ENCODE results near the gene KDM7A.

KDM7A gene

GRCh38 chr7:140084972-140085371 lies 91.8 kb downstream of the KDM7A start:
- no peak for FAIRE-seq

GRCh38 chr7:140084142-140084655 lies 92.6 kb downstream of the KDM7A start:
- no peak for DNase-seq (ENCODE audit: low spot score)
- FAIRE-seq = no peak

More at GRCh38 chr7:140084972-140085371, 91.8 kb downstream of the KDM7A start:
- no peak for DNase-seq (ENCODE audit: low spot score)

DNA sequence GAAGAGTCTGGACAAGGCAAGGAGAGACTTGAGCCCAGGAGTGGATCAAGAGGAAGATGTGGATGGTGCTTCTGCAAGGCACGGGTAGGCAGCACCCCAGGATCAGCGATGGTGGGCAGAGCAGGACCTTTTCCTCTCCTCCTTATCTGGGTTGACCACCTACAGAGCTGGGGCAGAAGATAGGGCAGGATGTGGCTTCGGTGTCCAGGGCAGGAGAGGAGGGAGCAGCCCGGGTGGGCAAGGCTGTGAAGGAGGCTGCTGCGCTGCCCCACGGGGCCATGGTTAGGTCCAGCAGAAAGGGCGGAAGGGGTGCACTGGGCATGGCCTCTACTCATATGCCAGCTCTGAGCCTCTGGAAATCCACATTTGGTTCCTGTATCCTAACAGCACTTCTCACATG lies 94.0 kb downstream of the KDM7A start:
- no peak for FAIRE-seq
- no peak for DNase-seq (ENCODE audit: low spot score)

DNA sequence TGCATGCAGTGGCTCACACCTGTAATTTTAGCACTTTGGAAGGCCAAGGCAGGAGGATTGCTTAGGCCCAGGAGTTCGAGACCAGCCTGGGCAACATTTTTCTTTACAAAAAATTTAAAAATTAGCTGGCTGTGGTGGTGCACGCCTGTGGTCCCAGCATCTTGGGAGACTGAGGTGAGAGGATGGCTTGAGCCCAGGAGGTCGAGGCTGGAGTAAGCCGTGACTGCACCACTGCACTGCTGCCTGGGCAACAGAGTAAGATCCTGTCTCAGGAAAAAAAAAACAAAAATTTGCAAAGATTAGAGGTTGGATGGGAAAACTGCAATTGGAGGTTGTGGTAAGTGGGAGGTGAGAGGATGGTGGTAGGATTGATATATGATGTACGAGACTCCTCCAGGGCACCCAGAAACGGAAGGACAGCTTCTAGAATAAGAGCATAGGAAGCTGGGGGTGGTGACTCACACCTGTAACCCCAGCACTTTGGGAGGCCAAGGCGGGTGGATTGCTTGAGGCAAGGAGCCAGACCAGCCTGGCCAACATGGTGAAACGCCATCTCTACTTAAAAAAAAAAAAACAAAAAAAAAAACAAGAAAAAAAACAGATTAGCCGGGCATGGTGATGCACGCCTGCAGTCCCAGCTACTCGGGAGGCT lies 94.9 kb downstream of the KDM7A start:
- DNase-seq (ENCODE audit: low spot score) = no peak

GRCh38 chr7:140080919-140081318 lies 95.9 kb downstream of the KDM7A start:
- DNase-seq (ENCODE audit: low spot score) (no peak), FAIRE-seq (no peak)

More for the DNA sequence above, 94.9 kb downstream of the KDM7A start:
- FAIRE-seq = no peak

GRCh38 chr7:140079121-140079536 lies 97.7 kb downstream of the KDM7A start:
- peak; percentile 32 for DNase-seq (ENCODE audit: low spot score)
- no peak for FAIRE-seq

GRCh38 chr7:140078392-140078791 lies 98.4 kb downstream of the KDM7A start:
- FAIRE-seq (no peak), DNase-seq (ENCODE audit: low spot score) (no peak)

DNA sequence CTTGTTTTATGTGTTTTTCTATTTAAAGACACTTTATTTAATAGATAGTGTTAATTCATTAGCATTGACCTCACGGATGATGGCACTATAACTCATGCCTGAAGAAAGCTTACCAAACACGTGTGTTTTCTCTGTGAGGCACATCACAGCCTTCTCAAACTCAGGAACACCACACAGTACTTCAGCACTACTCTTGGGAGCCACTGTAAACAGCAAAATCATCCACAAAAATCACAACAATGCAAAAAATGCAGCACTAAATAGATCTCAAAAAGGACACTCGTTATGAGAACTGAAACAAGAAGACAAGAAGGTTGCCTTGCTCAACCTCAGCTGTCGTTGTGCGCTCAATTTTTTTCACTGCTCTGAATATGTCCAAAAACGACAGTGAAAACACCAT lies 102.0 kb downstream of the KDM7A start:
- no peak for DNase-seq (ENCODE audit: low spot score)
- no peak for FAIRE-seq

- FAIRE-seq (no peak), DNase-seq (ENCODE audit: low spot score) (no peak)
These were observed 106.2 kb downstream of the KDM7A start for GRCh38 chr7:140070546-140070945.

- no peak for FAIRE-seq
- no peak for DNase-seq (ENCODE audit: low spot score)
These were observed 107.4 kb downstream of the KDM7A start for GRCh38 chr7:140069298-140069949.

- no peak for FAIRE-seq
- DNase-seq (ENCODE audit: low spot score) = no peak
These were observed 108.8 kb downstream of the KDM7A start for GRCh38 chr7:140068033-140068432.

DNA sequence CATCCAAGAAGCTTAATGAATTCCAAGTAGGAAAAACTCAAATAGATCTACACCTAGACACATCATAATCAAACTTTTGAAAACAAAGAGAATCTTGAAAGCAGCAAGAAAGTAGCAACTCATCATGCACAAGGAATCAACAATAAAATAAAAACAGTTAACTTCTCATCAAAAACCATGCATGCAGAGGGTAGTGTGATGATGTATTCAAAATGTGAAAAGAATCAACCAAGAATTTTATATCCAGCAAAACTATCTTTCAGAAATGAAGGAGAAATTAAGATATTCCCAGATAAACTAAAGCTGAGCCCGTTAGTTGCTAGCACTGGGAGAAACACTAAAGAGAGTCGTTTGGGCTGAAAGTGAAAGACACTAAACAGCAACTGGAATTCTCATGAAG lies 109.7 kb downstream of the KDM7A start:
- no peak for FAIRE-seq

GRCh38 chr7:140062528-140063299 lies 114.1 kb downstream of the KDM7A start, which contains the start of gene PARP12:
Gene PARP12, minus strand, starts transcription at chr7:140062951. Its CDS starts 104 bp downstream, at chr7:140062847.
- peak; percentile 77 for DNase-seq (ENCODE audit: low spot score)
- no peak for FAIRE-seq

More for the DNA sequence above, 109.7 kb downstream of the KDM7A start:
- no peak for DNase-seq (ENCODE audit: low spot score)

- FAIRE-seq (no peak), DNase-seq (ENCODE audit: low spot score) (no peak)
These were observed 114.7 kb downstream of the KDM7A start for GRCh38 chr7:140062118-140062527.

DNA sequence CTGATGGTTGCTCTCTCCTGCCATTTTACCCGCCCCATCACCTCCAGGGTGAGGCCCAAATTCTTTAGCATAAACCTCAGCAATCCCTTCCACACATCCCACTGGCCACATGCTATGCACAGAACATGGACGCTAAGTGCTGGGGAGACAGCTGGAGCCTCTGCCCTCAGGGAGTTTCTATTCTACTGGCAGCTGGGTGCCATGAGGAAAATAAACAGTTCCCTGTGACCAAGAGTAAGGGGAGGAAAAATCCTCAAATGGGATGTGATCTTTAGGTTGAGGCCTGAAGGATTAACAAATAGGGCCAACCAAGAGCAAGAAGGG lies 115.2 kb downstream of the KDM7A start:
- DNase-seq (ENCODE audit: low spot score) (no peak), FAIRE-seq (no peak)

DNA sequence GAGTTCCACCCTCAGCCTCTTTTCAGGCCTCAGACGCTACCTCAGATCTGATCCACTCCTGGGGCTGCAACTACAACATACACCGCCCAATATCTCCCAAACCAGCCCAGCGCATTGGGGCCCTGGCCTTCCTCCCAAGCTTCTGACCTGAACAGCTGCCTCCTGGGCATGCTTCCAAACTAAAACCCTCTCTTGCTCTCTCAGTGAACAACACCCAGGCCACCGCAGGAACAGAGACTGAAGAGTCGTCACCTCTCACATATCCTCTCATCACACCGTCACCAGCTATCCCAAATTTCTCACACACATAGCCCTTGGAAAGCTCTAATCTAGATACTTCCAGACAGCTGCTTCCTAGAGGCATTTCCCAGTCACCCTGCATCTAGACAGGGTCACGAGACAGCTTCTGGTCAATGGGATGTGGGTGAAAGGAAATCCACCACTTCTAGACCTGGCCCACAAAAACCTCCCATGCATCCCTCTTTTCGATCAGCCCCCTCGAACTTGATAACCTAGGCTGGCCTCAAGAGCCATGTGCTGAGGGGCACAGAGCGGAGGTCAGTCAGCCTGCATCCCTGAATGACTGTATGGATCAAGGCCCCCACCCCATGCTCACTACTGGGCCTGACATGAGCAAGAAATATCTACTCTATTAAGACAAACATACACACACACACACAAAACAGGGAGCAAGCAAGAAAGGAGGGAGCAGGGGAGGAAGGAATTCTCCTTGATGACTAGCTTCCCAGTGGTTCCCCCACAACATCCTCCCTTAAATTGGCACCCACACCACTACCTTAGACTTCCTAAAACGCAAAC lies 115.8 kb downstream of the KDM7A start:
- no peak for DNase-seq (ENCODE audit: low spot score)
- FAIRE-seq = no peak

DNA sequence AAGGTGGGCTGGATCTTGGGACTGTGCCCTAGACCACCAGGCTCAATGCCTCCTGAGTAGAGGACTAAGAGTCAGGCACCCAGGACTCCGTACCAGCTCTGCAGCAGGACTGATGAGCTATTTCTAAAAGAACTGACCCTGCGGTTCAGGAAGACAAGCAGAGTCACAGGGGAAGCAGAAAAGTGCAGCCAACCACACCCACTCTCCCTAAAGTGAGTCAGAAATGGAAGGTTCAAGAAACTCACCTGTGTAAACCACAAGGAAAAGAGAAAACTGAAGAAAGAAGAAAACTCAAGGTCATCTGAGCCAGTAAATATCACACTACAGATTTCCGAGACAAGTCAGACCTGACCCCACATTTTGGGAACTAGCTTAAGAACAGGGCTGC lies 116.5 kb downstream of the KDM7A start:
- DNase-seq (ENCODE audit: low spot score) (no peak), FAIRE-seq (no peak)

GRCh38 chr7:140059273-140060242 lies 117.2 kb downstream of the KDM7A start:
- FAIRE-seq (no peak), DNase-seq (ENCODE audit: low spot score) (peak; percentile 67)

DNA sequence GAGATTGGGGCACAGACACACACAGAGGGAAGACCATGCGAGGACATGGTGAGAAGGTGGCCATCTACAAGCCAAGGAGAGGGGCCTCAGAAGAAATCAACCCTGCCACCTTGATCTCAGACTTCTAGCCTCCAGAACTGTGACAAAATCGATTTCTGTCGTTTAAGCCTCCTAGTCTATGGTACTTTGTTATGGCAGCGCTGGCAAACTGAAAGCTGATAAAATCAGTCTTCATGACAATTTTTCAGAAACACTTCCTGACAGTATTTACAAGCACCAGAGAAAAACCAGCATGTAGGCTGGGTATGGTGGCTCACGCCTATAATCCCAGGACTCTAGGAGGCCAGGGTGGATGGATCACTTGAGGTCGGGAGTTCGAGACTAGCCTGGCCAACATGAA lies 118.3 kb downstream of the KDM7A start:
- FAIRE-seq (no peak), DNase-seq (ENCODE audit: low spot score) (no peak)

DNA sequence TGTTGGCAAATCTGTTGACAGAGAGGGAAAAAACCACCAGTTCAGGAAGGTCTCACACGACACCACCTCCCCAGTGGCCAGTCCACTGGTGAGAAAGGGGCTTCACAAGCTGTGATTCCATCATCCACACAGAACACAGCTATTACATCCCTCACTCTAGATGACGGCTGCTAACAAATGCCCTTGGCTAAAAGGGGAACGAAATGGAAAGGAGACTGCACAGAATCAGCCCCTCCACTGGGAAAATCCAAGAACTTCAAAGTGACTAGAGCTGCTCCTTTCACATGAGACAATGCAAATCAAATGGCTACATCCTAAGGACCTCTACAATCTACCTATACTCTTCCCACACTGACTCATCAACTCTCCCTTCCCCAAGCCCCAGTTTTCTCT lies 119.6 kb downstream of the KDM7A start:
- FAIRE-seq (no peak), DNase-seq (ENCODE audit: low spot score) (no peak)

Data from urothelium cell line (cell line).